ENCODE data around the gene NME8. TPM values are rescaled to one million over a fixed set of nuclear protein-coding genes. Genes with fewer than 3 reads are reported as not detected.

Gene NME8
- total and polyA plus RNA-seq, 2 of the 4 experiments (the other 2 are of a cell fraction): not detected

DNA sequence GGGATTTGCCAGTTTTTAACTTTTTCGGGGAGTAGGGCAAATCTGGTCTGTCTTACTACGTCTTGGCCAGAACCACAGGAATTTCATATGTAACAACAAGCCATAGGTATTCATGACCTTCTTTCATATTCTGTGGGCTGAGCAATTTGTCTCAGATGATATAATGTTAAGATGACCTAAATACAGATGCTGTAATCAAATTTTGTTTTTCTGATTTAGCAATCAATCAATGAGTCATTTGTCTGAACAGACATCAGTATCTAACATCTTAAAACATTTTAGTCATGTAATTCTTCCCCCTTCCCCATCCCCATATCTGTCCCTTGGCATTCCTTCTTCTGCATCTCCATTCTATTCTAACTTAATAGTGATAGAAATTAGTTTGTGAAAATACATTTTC is 24.8 kb upstream of the NME8 start:
- intact Hi-C loops (cut with micrococcal nuclease): no loop called here
- no peak overlapping the region for H3K4me2 ChIP-seq (ENCODE audit: low read depth, low read length)
- no peak overlapping the region for H3K27ac ChIP-seq (ENCODE audit: insufficient read depth, low read length)
- TF ChIP-seq RCOR1 (IDR thresholded peaks at IDR 0.05; ENCODE audit: insufficient replicate concordance, low read length) (no peak), MXI1 (IDR thresholded peaks at IDR 0.05; ENCODE audit: borderline replicate concordance, low read depth, low read length) (no peak), FOS (IDR thresholded peaks at IDR 0.05; ENCODE audit: low read depth, low read length) (no peak), NFE2L2 (IDR thresholded peaks at IDR 0.05; ENCODE audit: low read depth, low read length) (no peak), CTCF (conservative IDR thresholded peaks at IDR 0.05; ENCODE audit: low read depth, low read length) (no peak), SMC3 (IDR thresholded peaks at IDR 0.05; ENCODE audit: low read depth, low read length) (no peak), MAZ (IDR thresholded peaks at IDR 0.05; ENCODE audit: borderline replicate concordance, low read depth, low read length) (no peak), CHD1 (IDR thresholded peaks at IDR 0.05; ENCODE audit: low read depth, low read length) (no peak), RAD21 (IDR thresholded peaks at IDR 0.05; ENCODE audit: low read length) (no peak)
- TF ChIP-seq, protein P1, sequence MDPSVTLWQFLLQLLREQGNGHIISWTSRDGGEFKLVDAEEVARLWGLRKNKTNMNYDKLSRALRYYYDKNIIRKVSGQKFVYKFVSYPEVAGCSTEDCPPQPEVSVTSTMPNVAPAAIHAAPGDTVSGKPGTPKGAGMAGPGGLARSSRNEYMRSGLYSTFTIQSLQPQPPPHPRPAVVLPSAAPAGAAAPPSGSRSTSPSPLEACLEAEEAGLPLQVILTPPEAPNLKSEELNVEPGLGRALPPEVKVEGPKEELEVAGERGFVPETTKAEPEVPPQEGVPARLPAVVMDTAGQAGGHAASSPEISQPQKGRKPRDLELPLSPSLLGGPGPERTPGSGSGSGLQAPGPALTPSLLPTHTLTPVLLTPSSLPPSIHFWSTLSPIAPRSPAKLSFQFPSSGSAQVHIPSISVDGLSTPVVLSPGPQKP (IDR thresholded peaks at IDR 0.05; ENCODE audit: borderline replicate concordance, low read depth, low read length): no peak
- no peak overlapping the region for H3K4ac ChIP-seq (ENCODE audit: low read depth, low read length)
- POLR2A ChIA-PET (ENCODE audit: unreplicated experiment): no interaction called here
- WGBS, 2 experiments (ENCODE audit: extremely low coverage in 2 of 2, insufficient read length in 1 of 2): no CpG with 5 or more reads among the region's 2 CpGs
- no peak overlapping the region for H3K14ac ChIP-seq (replicated peaks; ENCODE audit: low read depth, low read length)
- H3K4me1 ChIP-seq (ENCODE audit: control insufficient read depth, insufficient read depth, low read length): no peaks in the 10 kb centered on the region
- DNase-seq (no peak), ATAC-seq (ENCODE audit: low read depth) (no peak)
- BruUV-seq (replicated peaks): no TSS peak
- peaks cover 4% of the 10 kb centered on the region; the same call in 1 of the 2 replicates for H3K9me3 ChIP-seq (ENCODE audit: control insufficient read depth, insufficient read depth, low read length)
- in situ Hi-C loops (cut with MboI; ENCODE audit: low sequenced_read_pairs): no loop called here
- H3K79me1 ChIP-seq (ENCODE audit: low read depth in 1 of 2, low read length in 2 of 2): no peaks in the 10 kb centered on the region
- H3K9ac ChIP-seq (ENCODE audit: low read depth, low read length): no peak overlapping the region
- H2BK15ac ChIP-seq (ENCODE audit: low read depth, low read length): no peak overlapping the region
- no peak overlapping the region for H4K8ac ChIP-seq (ENCODE audit: low read depth in 2 of 2, low read length in 2 of 2)
- dilution Hi-C loops (cut with HindIII; ENCODE audit: low sequenced_read_pairs, unreplicated experiment): no loop called here
- H4K5ac ChIP-seq (ENCODE audit: low read depth, low read length): no peak overlapping the region
- no peaks in the 10 kb centered on the region for H3K9me1 ChIP-seq (ENCODE audit: insufficient read depth, low read length)
- H2AFZ ChIP-seq (replicated peaks; ENCODE audit: low read length, poor library complexity): no peak overlapping the region
- CTCF ChIA-PET: interaction anchor here (1.5 kb wide), 1 partner anchor 10 kb away, joined by 3 read pairs; no protein-coding TSS in a partner anchor
- no peak overlapping the region for H2AK5ac ChIP-seq (ENCODE audit: low read depth, low read length)
- H3K56ac ChIP-seq (ENCODE audit: extremely low read depth, insufficient read depth, low read length): no peak overlapping the region
- H3K36me3 ChIP-seq (ENCODE audit: control insufficient read depth, insufficient read depth, low read length): no peaks in the 10 kb centered on the region
- H2BK20ac ChIP-seq (ENCODE audit: low read depth, low read length): no peak overlapping the region
- H2AK9ac ChIP-seq (replicated peaks; ENCODE audit: low read depth, low read length, poor library complexity): no peak overlapping the region
- no peak overlapping the region for H3K18ac ChIP-seq (ENCODE audit: low read depth, low read length)
- H3K27me3 ChIP-seq (ENCODE audit: control insufficient read depth, insufficient read depth, low read length): no peaks in the 10 kb centered on the region
- H2BK5ac ChIP-seq (ENCODE audit: low read depth, low read length, poor library complexity, severe bottlenecking): no peak overlapping the region
- no peaks in the 10 kb centered on the region for H4K20me1 ChIP-seq (ENCODE audit: insufficient read depth, low read length)
- no peak overlapping the region for H4K91ac ChIP-seq (ENCODE audit: insufficient read depth, low read depth, low read length)
- no peak overlapping the region for H2BK120ac ChIP-seq (ENCODE audit: low read depth, low read length)
- no peak overlapping the region for H3K23ac ChIP-seq (ENCODE audit: low read depth, low read length)
- no peak overlapping the region for H3K4me3 ChIP-seq (ENCODE audit: insufficient read depth, low read depth, low read length)

Data from IMR-90 (cell line).